ENCODE measurements around the gene PCDH9. TPM values are rescaled to one million over a fixed set of nuclear protein-coding genes. Genes with fewer than 3 reads are reported as not detected.

PCDH9 gene
- total RNA-seq, 1 donor from 2014 or later: 0.26 TPM

- FAIRE-seq (no peak), DNase-seq (ENCODE audit: low read depth) (no peak)
- TF ChIP-seq CTCF (IDR thresholded peaks at IDR 0.05; ENCODE audit: insufficient read depth, low read length, severe bottlenecking): no peak
- no peaks in the 10 kb centered on the region for H3K36me3 ChIP-seq (ENCODE audit: control insufficient read depth, insufficient read depth, low read length)
- no peaks in the 10 kb centered on the region for H3K27me3 ChIP-seq (ENCODE audit: control insufficient read depth, insufficient read depth, low read length)
- H3K4me3 ChIP-seq (ENCODE audit: low read depth, low read length): no peak overlapping the region
Measured at GRCh38 chr13:66335626-66336025, 894.5 kb downstream of the PCDH9 start.

- FAIRE-seq (no peak), DNase-seq (ENCODE audit: low read depth) (no peak)
- no peak for TF ChIP-seq CTCF (IDR thresholded peaks at IDR 0.05; ENCODE audit: insufficient read depth, low read length, severe bottlenecking)
- Histone ChIP-seq H3K36me3 (ENCODE audit: control insufficient read depth, insufficient read depth, low read length) (no peaks in the 10 kb centered on the region), H3K27me3 (ENCODE audit: control insufficient read depth, insufficient read depth, low read length) (no peaks in the 10 kb centered on the region), H3K4me3 (ENCODE audit: low read depth, low read length) (no peak overlapping the region)
Measured at GRCh38 chr13:66329988-66330451, 900.1 kb downstream of the PCDH9 start.

- FAIRE-seq (no peak), DNase-seq (ENCODE audit: low read depth) (no peak)
- no peaks in the 10 kb centered on the region for H3K36me3 ChIP-seq (ENCODE audit: control insufficient read depth, insufficient read depth, low read length)
- no peak for TF ChIP-seq CTCF (IDR thresholded peaks at IDR 0.05; ENCODE audit: insufficient read depth, low read length, severe bottlenecking)
- no peaks in the 10 kb centered on the region for H3K27me3 ChIP-seq (ENCODE audit: control insufficient read depth, insufficient read depth, low read length)
- H3K4me3 ChIP-seq (ENCODE audit: low read depth, low read length): no peak overlapping the region
Measured at GRCh38 chr13:66328476-66328875, 901.7 kb downstream of the PCDH9 start.

- Histone ChIP-seq H3K27me3 (ENCODE audit: control insufficient read depth, insufficient read depth, low read length) (no peaks in the 10 kb centered on the region), H3K36me3 (ENCODE audit: control insufficient read depth, insufficient read depth, low read length) (no peaks in the 10 kb centered on the region), H3K4me3 (ENCODE audit: low read depth, low read length) (no peak overlapping the region)
- no peak for TF ChIP-seq CTCF (IDR thresholded peaks at IDR 0.05; ENCODE audit: insufficient read depth, low read length, severe bottlenecking)
- FAIRE-seq (no peak), DNase-seq (ENCODE audit: low read depth) (no peak)
Measured at GRCh38 chr13:66323745-66324347, 906.3 kb downstream of the PCDH9 start.

- DNase-seq (ENCODE audit: low read depth) (no peak), FAIRE-seq (no peak)
- TF ChIP-seq CTCF (IDR thresholded peaks at IDR 0.05; ENCODE audit: insufficient read depth, low read length, severe bottlenecking): no peak
- Histone ChIP-seq H3K27me3 (ENCODE audit: control insufficient read depth, insufficient read depth, low read length) (no peaks in the 10 kb centered on the region), H3K36me3 (ENCODE audit: control insufficient read depth, insufficient read depth, low read length) (no peaks in the 10 kb centered on the region), H3K4me3 (ENCODE audit: low read depth, low read length) (no peak overlapping the region)
Measured at GRCh38 chr13:66322936-66323335, 907.2 kb downstream of the PCDH9 start.

- no peak for FAIRE-seq
- TF ChIP-seq CTCF (IDR thresholded peaks at IDR 0.05; ENCODE audit: insufficient read depth, low read length, severe bottlenecking): no peak
- DNase-seq (ENCODE audit: low read depth): no peak
- Histone ChIP-seq H3K27me3 (ENCODE audit: control insufficient read depth, insufficient read depth, low read length) (no peaks in the 10 kb centered on the region), H3K4me3 (ENCODE audit: low read depth, low read length) (no peak overlapping the region), H3K36me3 (ENCODE audit: control insufficient read depth, insufficient read depth, low read length) (no peaks in the 10 kb centered on the region)
Measured at GRCh38 chr13:66322193-66322740, 907.9 kb downstream of the PCDH9 start.

Data from bronchial epithelial cell (primary cell).